ENCODE data around the gene MAP3K7. TPM values are rescaled to one million over a fixed set of nuclear protein-coding genes. Genes with fewer than 3 reads are reported as not detected.

The MAP3K7 gene
- 10 to 100 TPM; 22.2 to 41.4 (median 28.1) TPM for total RNA-seq

- TF ChIP-seq, protein P1, sequence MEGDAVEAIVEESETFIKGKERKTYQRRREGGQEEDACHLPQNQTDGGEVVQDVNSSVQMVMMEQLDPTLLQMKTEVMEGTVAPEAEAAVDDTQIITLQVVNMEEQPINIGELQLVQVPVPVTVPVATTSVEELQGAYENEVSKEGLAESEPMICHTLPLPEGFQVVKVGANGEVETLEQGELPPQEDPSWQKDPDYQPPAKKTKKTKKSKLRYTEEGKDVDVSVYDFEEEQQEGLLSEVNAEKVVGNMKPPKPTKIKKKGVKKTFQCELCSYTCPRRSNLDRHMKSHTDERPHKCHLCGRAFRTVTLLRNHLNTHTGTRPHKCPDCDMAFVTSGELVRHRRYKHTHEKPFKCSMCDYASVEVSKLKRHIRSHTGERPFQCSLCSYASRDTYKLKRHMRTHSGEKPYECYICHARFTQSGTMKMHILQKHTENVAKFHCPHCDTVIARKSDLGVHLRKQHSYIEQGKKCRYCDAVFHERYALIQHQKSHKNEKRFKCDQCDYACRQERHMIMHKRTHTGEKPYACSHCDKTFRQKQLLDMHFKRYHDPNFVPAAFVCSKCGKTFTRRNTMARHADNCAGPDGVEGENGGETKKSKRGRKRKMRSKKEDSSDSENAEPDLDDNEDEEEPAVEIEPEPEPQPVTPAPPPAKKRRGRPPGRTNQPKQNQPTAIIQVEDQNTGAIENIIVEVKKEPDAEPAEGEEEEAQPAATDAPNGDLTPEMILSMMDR (IDR thresholded peaks at IDR 0.05; ENCODE audit: low read depth) = no peak
These were observed at the start of gene MAP3K7 for GRCh38 chr6:90586836-90587638. MAP3K7 (minus strand) TSS chr6:90587072; CDS start chr6:90586883, 189 bp downstream.

- TF ChIP-seq, protein P1 (IDR thresholded peaks at IDR 0.05; ENCODE audit: low read depth) = no peak
These were observed 44.2 kb upstream of the MAP3K7 start for GRCh38 chr6:90631046-90631445.

DNA sequence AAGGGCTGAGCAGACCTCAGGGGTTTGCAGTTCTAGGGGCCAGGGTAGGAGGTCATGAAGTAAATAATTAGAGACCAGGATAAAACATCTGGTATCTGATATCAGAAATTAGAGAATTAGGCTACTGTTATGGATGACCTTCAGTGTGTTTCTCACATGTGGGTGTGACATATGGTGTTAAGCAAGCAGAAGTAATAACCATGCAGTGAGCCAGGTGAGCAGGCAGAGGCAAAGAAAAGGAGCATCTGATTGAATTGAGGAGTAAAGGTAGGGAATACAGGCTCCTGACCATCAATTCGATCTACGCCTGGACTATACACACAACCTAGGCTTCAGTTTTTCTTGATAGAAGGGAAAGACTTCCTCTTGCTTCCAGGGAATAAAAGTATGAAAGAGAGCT is 34.7 kb upstream of the MAP3K7 start:
- TF ChIP-seq, protein P1 (IDR thresholded peaks at IDR 0.05; ENCODE audit: low read depth) = no peak

DNA sequence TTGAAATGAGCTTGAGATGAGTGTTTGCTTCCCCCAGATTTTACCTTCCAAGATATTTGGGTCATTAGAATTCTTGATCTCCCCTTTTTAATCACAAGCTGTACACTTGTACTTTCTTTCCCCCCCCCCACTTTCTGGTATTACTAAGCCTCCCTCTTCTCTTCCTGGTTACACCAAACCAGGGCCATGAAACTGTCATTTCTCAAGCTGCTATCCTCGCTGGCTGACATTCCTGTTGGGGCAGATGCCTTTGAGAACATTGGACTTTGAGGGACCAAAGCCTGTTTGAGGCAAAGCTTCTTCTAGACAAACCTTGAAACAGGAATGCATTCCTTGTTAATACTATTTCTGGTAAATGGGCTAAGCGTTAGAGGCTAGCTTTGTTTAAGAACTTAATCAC is 32.3 kb upstream of the MAP3K7 start:
- TF ChIP-seq, protein P1 (IDR thresholded peaks at IDR 0.05; ENCODE audit: low read depth) = no peak

GRCh38 chr6:90612313-90612680 is 25.4 kb upstream of the MAP3K7 start:
- TF ChIP-seq, protein P1 (IDR thresholded peaks at IDR 0.05; ENCODE audit: low read depth) = no peak

- TF ChIP-seq, protein P1 (IDR thresholded peaks at IDR 0.05; ENCODE audit: low read depth) = no peak
These were observed 24.9 kb upstream of the MAP3K7 start for GRCh38 chr6:90611543-90612312.

Measured in subcutaneous adipose tissue (tissue), 4 donors.